GM19324 (cell line): ENCODE results near the gene WWOX.
A peak's percentile ranks its signal among the peaks of the same experiment; 100 is the strongest.
"Not testable (repeated sequence)": the region's sequence is repeated elsewhere in the genome, so short reads cannot be mapped to it uniquely, and the experiment has no call there.

Experiments used
- ATAC-seq: cut with Tn5 transposase; IDR thresholded peaks from one replicate; pipeline ENCODE4 v1.9.1; 2021; ENCODE audit warnings: mild to moderate bottlenecking, moderate library complexity; ENCODE audit not compliant: unreplicated experiment, low FRiP score

WWOX gene

GRCh38 chr16:78505544-78506366 lies 406.3 kb downstream of the WWOX start:
- no peak for ATAC-seq

- ATAC-seq: no peak
These were observed 407.1 kb downstream of the WWOX start for GRCh38 chr16:78506367-78507193.

GRCh38 chr16:78507576-78507975 lies 408.1 kb downstream of the WWOX start:
- no peak for ATAC-seq

- no peak for ATAC-seq
These were observed 410.5 kb downstream of the WWOX start for GRCh38 chr16:78509965-78510364.

GRCh38 chr16:78510496-78510895 lies 411.0 kb downstream of the WWOX start:
- ATAC-seq: no peak

GRCh38 chr16:78513838-78514237 lies 414.4 kb downstream of the WWOX start:
- ATAC-seq: no peak

GRCh38 chr16:78514888-78515287 lies 415.4 kb downstream of the WWOX start:
- not testable (repeated sequence) for ATAC-seq

GRCh38 chr16:78515421-78515820 lies 416.0 kb downstream of the WWOX start:
- no peak for ATAC-seq

- no peak for ATAC-seq
These were observed 416.7 kb downstream of the WWOX start for GRCh38 chr16:78516006-78516736.

- ATAC-seq: no peak
These were observed 420.4 kb downstream of the WWOX start for GRCh38 chr16:78519896-78520295.

GRCh38 chr16:78520470-78520869 lies 421.0 kb downstream of the WWOX start:
- no peak for ATAC-seq

- ATAC-seq: peak; percentile 44
These were observed 422.9 kb downstream of the WWOX start for GRCh38 chr16:78522327-78522726.

GRCh38 chr16:78523212-78523985 lies 423.9 kb downstream of the WWOX start:
- no peak for ATAC-seq

- ATAC-seq: no peak
These were observed 424.7 kb downstream of the WWOX start for GRCh38 chr16:78524066-78524595.

- no peak for ATAC-seq
These were observed 428.8 kb downstream of the WWOX start for GRCh38 chr16:78528265-78528664.

GRCh38 chr16:78529881-78530280 lies 430.4 kb downstream of the WWOX start:
- no peak for ATAC-seq

- ATAC-seq: no peak
These were observed 430.8 kb downstream of the WWOX start for GRCh38 chr16:78530283-78530682.

- no peak for ATAC-seq
These were observed 435.6 kb downstream of the WWOX start for GRCh38 chr16:78535098-78535497.

GRCh38 chr16:78537511-78537910 lies 438.1 kb downstream of the WWOX start:
- ATAC-seq: no peak

- ATAC-seq: no peak
These were observed 438.8 kb downstream of the WWOX start for GRCh38 chr16:78538292-78538691.
